Measurements from ENCODE around the gene ZNF597.

The ZNF597 gene

GRCh38 chr16:3457434-3458252 lies 14.3 kb upstream of the ZNF597 start:
- peak; percentile 62 for TF ChIP-seq CTCF (IDR thresholded peaks at IDR 0.05; ENCODE audit: extremely low read depth, missing control alignments)
- DNase-seq (ENCODE audit: low spot score) = peak; percentile 100

- no peak for TF ChIP-seq CTCF (IDR thresholded peaks at IDR 0.05; ENCODE audit: extremely low read depth, missing control alignments)
- DNase-seq (ENCODE audit: low spot score) = no peak
These were observed 11.4 kb upstream of the ZNF597 start for GRCh38 chr16:3454631-3455147.

DNA sequence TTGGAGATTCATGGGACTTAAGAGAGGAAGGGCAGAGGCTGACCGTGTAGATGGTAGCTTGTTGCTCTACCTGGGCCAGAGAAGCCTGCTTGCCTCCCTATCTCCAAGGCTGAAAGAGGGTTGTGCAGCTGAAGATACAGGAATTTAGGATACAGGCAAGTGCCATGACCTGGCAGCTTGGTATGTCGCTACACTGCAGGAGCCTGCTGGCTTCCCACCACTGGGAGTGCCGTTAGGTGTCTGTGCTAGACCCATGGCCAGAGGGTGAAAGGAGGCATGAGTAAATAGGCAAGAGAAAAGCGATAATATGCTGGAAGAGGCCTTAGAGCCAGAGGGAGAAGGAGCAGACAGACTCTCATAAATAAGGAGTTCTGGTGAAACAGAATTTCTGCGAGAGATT lies 10.8 kb upstream of the ZNF597 start:
- DNase-seq (ENCODE audit: low spot score) = no peak
- no peak for TF ChIP-seq CTCF (IDR thresholded peaks at IDR 0.05; ENCODE audit: extremely low read depth, missing control alignments)

GRCh38 chr16:3444032-3444388 lies 706 bp upstream of the ZNF597 start:
- no peak for DNase-seq (ENCODE audit: low spot score)
- TF ChIP-seq CTCF (IDR thresholded peaks at IDR 0.05; ENCODE audit: extremely low read depth, missing control alignments) = no peak

GRCh38 chr16:3439637-3440036 lies 3.7 kb downstream of the ZNF597 start:
- TF ChIP-seq CTCF (IDR thresholded peaks at IDR 0.05; ENCODE audit: extremely low read depth, missing control alignments) = no peak
- no peak for DNase-seq (ENCODE audit: low spot score)

DNA sequence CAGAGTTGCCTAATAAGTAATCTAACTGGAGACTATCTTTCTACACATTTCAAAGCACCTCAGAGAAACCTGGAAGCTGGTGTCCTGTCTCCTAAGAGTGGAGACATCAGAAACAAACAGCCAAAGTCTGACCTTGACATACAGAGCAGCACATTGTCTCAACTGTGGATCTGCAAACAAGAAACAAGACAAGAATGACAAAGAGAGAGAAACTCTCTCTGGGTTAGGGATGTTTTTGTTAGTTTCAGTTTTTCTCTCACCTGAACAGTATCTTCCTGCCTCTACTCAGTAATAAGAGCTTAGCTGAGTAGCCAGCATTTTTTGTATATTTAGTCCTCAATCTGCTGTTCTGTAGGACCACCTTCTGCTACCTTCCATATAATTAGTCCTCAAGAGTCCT lies 8.9 kb downstream of the ZNF597 start:
- no peak for DNase-seq (ENCODE audit: low spot score)
- TF ChIP-seq CTCF (IDR thresholded peaks at IDR 0.05; ENCODE audit: extremely low read depth, missing control alignments) = no peak

GRCh38 chr16:3431779-3432219 lies 11.5 kb downstream of the ZNF597 start:
- no peak for TF ChIP-seq CTCF (IDR thresholded peaks at IDR 0.05; ENCODE audit: extremely low read depth, missing control alignments)

More at GRCh38 chr16:3431779-3432219, 11.5 kb downstream of the ZNF597 start:
- DNase-seq (ENCODE audit: low spot score) = peak; percentile 34

All from GM20000 (cell line).